Gastroesophageal sphincter (tissue), 4 donors: ENCODE results near the gene DYSF. TPM values are rescaled to one million over a fixed set of nuclear protein-coding genes. Genes with fewer than 3 reads are reported as not detected.

Source experiments
- ATAC-seq: fragments of 150-250 bp; one replicate; pipeline ENCODE4 v1.9.1; 2016; ENCODE audit warnings: mild to moderate bottlenecking, moderate library complexity
- H3K27ac ChIP-seq, 4 donors: fragments of 200-600 bp; sonication (generic) in 3 of 4; 1 replicate in 3 of 4; 2 replicates in 1 of 4; pipeline ENCODE4 v1.5.1; 2016 to 2019
- H3K27me3 ChIP-seq: fragments of 200-600 bp; sonication (generic); one replicate; pipeline ENCODE4 v1.5.1; 2019
- H3K36me3 ChIP-seq, 2 donors: fragments of 200-600 bp; sonication (generic); one replicate each; pipeline ENCODE4 v1.5.1; 2019; ENCODE audit warnings: control low read depth in 1 of 2
- H3K4me1 ChIP-seq, 3 donors: fragments of 200-600 bp; sonication (generic); 1 replicate in 2 of 3; 2 replicates in 1 of 3; pipeline ENCODE4 v1.5.1; 2016 to 2019; ENCODE audit warnings: control low read depth in 2 of 3
- H3K4me3 ChIP-seq, 2 donors: fragments of 200-600 bp; sonication (generic); one replicate each; pipeline ENCODE4 v1.5.1; 2019; ENCODE audit warnings: mild to moderate bottlenecking in 1 of 2, moderate library complexity in 1 of 2
- H3K9me3 ChIP-seq, 3 donors: fragments of 200-600 bp; sonication (generic); one replicate each; pipeline ENCODE4 v1.5.1; 2017 to 2019; ENCODE audit warnings: control low read depth in 2 of 3
- EP300 ChIP-seq: sonication (generic); formaldehyde crosslinking; IDR thresholded peaks from one replicate; pipeline ENCODE4 v1.6.1; 2017; ENCODE audit warnings: antibody characterized with exemption, mild to moderate bottlenecking
- POLR2A ChIP-seq, 2 donors: fragments of 450-650 bp; IDR thresholded peaks; one replicate each; pipeline ENCODE4 v1.6.1; 2017; ENCODE audit warnings: antibody characterized with exemption in 2 of 2, mild to moderate bottlenecking in 2 of 2, moderate library complexity in 1 of 2
- POLR2AphosphoS5 ChIP-seq: sonication (generic); formaldehyde crosslinking; IDR thresholded peaks from one replicate; pipeline ENCODE4 v1.6.1; 2017; ENCODE audit warnings: antibody characterized with exemption
- WGBS, 2 donors: methylation state at CpG; one replicate each; pipeline ENCODE4 v1.1.5; 2018; ENCODE audit warnings: low coverage in 1 of 2; 5-methylcytosine and 5-hydroxymethylcytosine counted together
- total RNA-seq, 4 donors: library from RNA; depleted of rRNA; stranded (reverse); fragments of >200 nt; gene quantifications; one replicate each; pipeline ENCODE4 v1.1.0, GENCODE V29; 2016
- TF ChIP-seq, protein P1 (sequence below), 4 experiments: fragments of 200-600 bp in 2 of 4; fragments of 450-650 bp in 2 of 4; sonication (generic) in 1 of 4; IDR thresholded peaks; one replicate each; pipeline ENCODE4 v1.5.1; 2017 to 2019; ENCODE audit warnings: antibody characterized with exemption in 4 of 4, mild to moderate bottlenecking in 2 of 4, moderate library complexity in 2 of 4

The DYSF gene
- total RNA-seq, 4 donors from 2014 or later, result 11.0 to 50.1 (median 17.4) TPM

GRCh38 chr2:71560638-71561011 lies 107.3 kb downstream of the DYSF start:
- H3K4me3 ChIP-seq, result no peak overlapping the region
- no peaks in the 10 kb centered on the region for H3K4me1 ChIP-seq
- H3K27me3 ChIP-seq, result no peaks in the 10 kb centered on the region
- TF ChIP-seq POLR2AphosphoS5, result no peak
- TF ChIP-seq, protein P1, sequence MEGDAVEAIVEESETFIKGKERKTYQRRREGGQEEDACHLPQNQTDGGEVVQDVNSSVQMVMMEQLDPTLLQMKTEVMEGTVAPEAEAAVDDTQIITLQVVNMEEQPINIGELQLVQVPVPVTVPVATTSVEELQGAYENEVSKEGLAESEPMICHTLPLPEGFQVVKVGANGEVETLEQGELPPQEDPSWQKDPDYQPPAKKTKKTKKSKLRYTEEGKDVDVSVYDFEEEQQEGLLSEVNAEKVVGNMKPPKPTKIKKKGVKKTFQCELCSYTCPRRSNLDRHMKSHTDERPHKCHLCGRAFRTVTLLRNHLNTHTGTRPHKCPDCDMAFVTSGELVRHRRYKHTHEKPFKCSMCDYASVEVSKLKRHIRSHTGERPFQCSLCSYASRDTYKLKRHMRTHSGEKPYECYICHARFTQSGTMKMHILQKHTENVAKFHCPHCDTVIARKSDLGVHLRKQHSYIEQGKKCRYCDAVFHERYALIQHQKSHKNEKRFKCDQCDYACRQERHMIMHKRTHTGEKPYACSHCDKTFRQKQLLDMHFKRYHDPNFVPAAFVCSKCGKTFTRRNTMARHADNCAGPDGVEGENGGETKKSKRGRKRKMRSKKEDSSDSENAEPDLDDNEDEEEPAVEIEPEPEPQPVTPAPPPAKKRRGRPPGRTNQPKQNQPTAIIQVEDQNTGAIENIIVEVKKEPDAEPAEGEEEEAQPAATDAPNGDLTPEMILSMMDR (IDR thresholded peaks at IDR 0.05), result no peak
- no peak for TF ChIP-seq POLR2A (IDR thresholded peaks at IDR 0.05)
- H3K36me3 ChIP-seq, result peaks cover 0 to 71% of the 10 kb centered on the region in 2 donors
- no peak overlapping the region for H3K27ac ChIP-seq
- 50 to 59% methylated on average over 2 to 14 of the region's 20 CpGs for WGBS, 2 donors
- H3K9me3 ChIP-seq, result no peaks in the 10 kb centered on the region
- ATAC-seq, result no peak

DNA sequence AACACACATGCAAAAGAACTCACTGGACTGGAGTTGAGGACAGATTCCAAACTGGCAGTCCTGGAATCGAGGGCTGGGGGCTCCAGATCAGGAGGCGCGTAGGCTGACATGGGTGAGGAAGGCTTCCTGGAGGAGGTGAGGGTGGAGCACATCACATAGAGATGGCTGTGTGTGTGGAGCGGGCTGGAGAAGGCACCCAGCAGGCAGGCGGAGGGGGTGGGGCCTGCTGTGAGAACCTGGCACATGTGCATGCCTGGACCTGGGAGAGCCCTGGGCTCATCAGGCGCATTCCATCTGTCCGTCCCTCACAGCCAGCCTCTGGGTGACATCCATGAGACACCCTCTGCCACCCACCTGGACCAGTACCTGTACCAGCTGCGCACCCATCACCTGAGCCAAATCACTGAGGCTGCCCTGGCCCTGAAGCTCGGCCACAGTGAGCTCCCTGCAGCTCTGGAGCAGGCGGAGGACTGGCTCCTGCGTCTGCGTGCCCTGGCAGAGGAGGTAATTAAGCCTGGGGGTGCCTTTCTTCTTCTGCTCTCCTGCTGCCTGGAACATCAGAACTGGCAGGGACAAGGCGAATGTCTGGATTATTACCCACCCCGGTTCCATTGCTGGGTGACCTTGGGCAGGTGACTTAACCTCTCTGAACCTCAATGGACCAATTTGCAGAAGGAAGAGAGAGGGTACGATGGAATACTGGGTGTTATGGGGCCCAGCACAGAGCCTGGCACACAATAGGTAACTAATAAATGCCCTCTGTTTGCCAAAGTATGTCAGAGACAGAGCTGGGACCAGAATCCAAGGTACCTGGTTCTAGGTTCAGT lies 108.3 kb downstream of the DYSF start:
- Histone ChIP-seq H3K27me3 (no peaks in the 10 kb centered on the region), H3K9me3 (no peaks in the 10 kb centered on the region), H3K4me3 (no peak overlapping the region), H3K36me3 (peaks cover 0 to 61% of the 10 kb centered on the region in 2 donors), H3K4me1 (no peaks in the 10 kb centered on the region), H3K27ac (no peak overlapping the region)
- ATAC-seq, result no peak
- WGBS, 2 donors, result 86% methylated on average over 2 of the region's 15 CpGs; no CpG with 5 or more reads in 1 of the 2 donors
- TF ChIP-seq, protein P1 (IDR thresholded peaks at IDR 0.05), result no peak
- TF ChIP-seq POLR2AphosphoS5 (no peak), POLR2A (IDR thresholded peaks at IDR 0.05) (no peak), EP300 (no peak)

DNA sequence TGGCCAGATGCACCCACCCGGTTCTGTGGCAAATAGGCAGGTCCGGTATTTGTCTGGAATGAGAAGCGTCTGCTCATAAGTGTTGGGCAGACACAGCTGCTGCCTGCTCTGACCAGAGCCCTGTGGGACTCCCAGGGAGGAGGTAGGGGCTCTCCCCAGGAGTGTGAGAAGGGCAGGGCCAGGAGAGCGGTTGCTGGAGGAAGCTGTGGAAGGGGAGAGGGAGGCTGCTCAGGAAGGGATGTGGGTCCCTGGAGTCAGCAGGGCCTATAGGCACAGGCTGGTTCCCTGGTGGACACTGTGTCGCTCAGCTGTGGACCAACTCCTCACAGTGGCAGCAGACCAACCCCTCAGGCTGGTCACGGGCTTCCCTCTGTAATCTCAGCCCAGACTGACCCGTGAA lies 109.2 kb downstream of the DYSF start:
- Histone ChIP-seq H3K4me3 (no peak overlapping the region), H3K27me3 (no peaks in the 10 kb centered on the region), H3K36me3 (peaks cover 0 to 55% of the 10 kb centered on the region in 2 donors), H3K4me1 (no peaks in the 10 kb centered on the region), H3K27ac (no peak overlapping the region), H3K9me3 (no peaks in the 10 kb centered on the region)
- TF ChIP-seq, protein P1 (IDR thresholded peaks at IDR 0.05), result no peak
- TF ChIP-seq EP300, result no peak
- TF ChIP-seq POLR2A (IDR thresholded peaks at IDR 0.05), result no peak
- no peak for TF ChIP-seq POLR2AphosphoS5
- 80% methylated on average over 1 of the region's 7 CpGs; no CpG with 5 or more reads in 1 of the 2 donors for WGBS, 2 donors
- ATAC-seq, result no peak

- Histone ChIP-seq H3K27ac (no peak overlapping the region), H3K27me3 (no peaks in the 10 kb centered on the region), H3K4me3 (no peak overlapping the region), H3K9me3 (no peaks in the 10 kb centered on the region), H3K36me3 (peaks cover 0 to 62% of the 10 kb centered on the region in 2 donors), H3K4me1 (no peaks in the 10 kb centered on the region)
- 71 to 100% methylated on average over 1 of the region's 11 CpGs for WGBS, 2 donors
- TF ChIP-seq POLR2A (IDR thresholded peaks at IDR 0.05) (no peak), POLR2AphosphoS5 (no peak), EP300 (no peak)
- TF ChIP-seq, protein P1 (IDR thresholded peaks at IDR 0.05), result no peak
- no peak for ATAC-seq
Measured at GRCh38 chr2:71563872-71564271, 110.5 kb downstream of the DYSF start.

GRCh38 chr2:71564361-71564760 lies 111.0 kb downstream of the DYSF start:
- Histone ChIP-seq H3K27ac (no peak overlapping the region), H3K4me1 (no peaks in the 10 kb centered on the region), H3K36me3 (peaks cover 0 to 62% of the 10 kb centered on the region in 2 donors), H3K9me3 (no peaks in the 10 kb centered on the region), H3K4me3 (no peak overlapping the region), H3K27me3 (no peaks in the 10 kb centered on the region)
- ATAC-seq, result no peak
- TF ChIP-seq, protein P1 (IDR thresholded peaks at IDR 0.05), result no peak
- no peak for TF ChIP-seq POLR2A (IDR thresholded peaks at IDR 0.05)
- TF ChIP-seq EP300, result no peak
- TF ChIP-seq POLR2AphosphoS5, result no peak
- 100% methylated on average over 1 of the region's 5 CpGs; no CpG with 5 or more reads in 1 of the 2 donors for WGBS, 2 donors
